ENCODE data around the gene PDPK1.
"Not testable (repeated sequence)": the region's sequence is repeated elsewhere in the genome, so short reads cannot be mapped to it uniquely, and the experiment has no call there.

The PDPK1 gene

GRCh38 chr16:2560798-2561133 is 22.9 kb downstream of the PDPK1 start:
- intact Hi-C loops (cut with DNase I) = not testable (repeated sequence)

GRCh38 chr16:2567506-2567905 is 29.7 kb downstream of the PDPK1 start:
- intact Hi-C loops (cut with DNase I); DNase-seq: not testable (repeated sequence)

More at GRCh38 chr16:2560798-2561133, 22.9 kb downstream of the PDPK1 start:
- DNase-seq = peak; percentile 2 to 90 (median 73)

- intact Hi-C loops (cut with DNase I); DNase-seq: not testable (repeated sequence)
Observed at GRCh38 chr16:2568573-2568972, 30.8 kb downstream of the PDPK1 start.

DNA sequence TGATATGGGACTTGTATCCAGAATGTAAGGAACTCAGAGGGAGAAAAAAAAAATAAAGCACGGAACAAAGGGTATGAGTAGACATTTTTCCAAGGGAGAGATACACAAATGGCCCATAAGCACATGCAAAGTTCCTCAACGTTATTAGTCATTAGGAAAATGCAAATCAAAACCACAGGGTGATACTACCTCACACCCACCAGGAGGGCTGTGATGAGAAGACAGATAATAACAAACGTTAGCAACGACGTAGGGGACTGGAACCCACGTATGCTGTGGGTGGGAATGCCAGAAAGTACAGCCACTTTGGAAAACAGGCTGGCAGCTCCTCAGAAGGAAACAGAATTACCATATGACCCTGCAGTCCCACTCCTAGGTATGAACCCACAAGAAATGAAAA is 34.9 kb downstream of the PDPK1 start:
- DNase-seq; intact Hi-C loops (cut with DNase I): not testable (repeated sequence)

DNA sequence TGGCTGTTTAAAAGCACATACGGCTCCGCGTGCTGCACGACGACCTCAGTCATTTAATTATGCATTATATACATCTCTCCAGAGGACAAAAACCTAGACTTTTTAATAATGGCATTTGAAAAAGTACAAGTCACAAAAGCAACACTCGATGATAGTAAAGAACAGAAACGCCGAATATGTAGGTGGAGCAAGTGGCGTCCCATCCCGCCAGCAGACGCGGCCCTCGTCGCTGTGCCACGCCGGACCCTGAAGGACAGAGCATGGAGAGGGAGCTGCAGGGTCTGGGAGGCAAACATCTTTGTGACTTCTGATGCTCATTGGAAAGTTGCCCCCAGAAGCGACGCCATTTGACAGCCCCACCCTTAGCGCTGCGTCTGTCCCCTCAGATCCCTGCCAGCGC is 38.0 kb downstream of the PDPK1 start:
- intact Hi-C loops (cut with DNase I) = not testable (repeated sequence)
- peak in 1 of 42 donors; percentile 8 for DNase-seq

- intact Hi-C loops (cut with DNase I); DNase-seq: not testable (repeated sequence)
Observed at GRCh38 chr16:2577044-2577443, 39.2 kb downstream of the PDPK1 start.

DNA sequence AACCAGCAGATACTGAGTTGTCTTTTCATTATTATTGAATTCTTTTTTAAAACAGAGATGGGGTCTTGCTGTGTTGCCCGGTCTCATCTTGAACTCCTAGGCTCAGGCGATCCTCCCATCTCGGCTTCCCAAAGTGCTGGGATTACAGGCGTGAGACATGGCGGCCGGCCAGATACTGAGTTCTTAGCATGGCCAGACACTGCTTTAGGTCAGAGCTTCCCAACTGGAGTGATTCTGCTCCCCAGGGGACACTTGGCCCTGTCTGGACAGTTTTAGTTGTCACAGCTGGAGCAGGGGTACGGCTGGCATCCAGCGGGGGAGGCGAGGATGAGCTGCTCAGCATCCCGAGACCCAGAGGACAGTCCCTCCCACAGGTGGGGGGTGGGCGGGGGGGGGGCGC is 41.1 kb downstream of the PDPK1 start:
- intact Hi-C loops (cut with DNase I); DNase-seq: not testable (repeated sequence)

DNA sequence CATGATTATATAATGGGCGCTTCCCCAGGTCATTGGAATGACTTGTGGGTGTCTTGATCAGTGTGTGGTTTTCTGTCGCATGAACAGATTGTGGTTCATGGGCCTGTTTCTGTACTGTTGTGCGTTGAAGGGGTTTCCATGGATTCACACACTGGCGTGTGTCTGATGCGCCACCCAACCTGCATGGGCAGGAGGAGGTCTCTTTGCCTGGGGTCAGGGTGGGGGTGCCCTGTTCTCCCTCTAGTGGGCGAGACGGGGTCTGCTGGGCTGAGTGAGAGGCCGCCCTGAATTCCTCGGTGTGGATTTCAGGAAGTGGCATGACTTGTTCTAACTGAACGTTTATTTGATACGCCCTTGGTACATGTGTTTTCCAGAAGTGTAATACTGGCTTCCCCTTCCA is 42.3 kb downstream of the PDPK1 start:
- intact Hi-C loops (cut with DNase I) = not testable (repeated sequence)
- peak in 2 of 42 donors; percentile 11 to 14 for DNase-seq

DNA sequence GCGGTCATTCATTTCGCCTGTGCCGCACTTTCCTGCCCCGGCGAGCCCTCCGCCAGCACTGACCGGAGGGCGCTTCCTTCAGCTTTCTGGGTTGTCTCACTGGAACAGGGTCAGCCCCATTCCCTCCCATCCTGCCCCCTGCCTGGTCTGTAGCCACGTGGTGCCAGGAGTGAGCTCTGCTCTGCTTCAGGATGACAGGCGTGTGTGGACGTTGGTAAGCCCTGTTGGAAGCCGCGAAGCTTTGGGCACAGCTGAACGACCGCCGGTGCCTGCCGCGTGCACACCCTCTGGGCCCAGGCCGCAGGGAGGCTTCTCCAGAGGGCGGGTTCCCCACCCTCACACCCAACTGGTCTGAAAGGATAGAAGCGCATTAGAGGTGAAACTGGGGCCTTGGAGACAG is 43.0 kb downstream of the PDPK1 start:
- intact Hi-C loops (cut with DNase I); DNase-seq: not testable (repeated sequence)

GRCh38 chr16:2584729-2585650 is 47.2 kb downstream of the PDPK1 start:
- intact Hi-C loops (cut with DNase I) = no loop called here
- DNase-seq = peak in 29 of 42 donors; percentile 24 to 69 (median 36)

GRCh38 chr16:2585651-2586081 is 47.8 kb downstream of the PDPK1 start:
- intact Hi-C loops (cut with DNase I) = no loop called here
- no peak for DNase-seq

DNA sequence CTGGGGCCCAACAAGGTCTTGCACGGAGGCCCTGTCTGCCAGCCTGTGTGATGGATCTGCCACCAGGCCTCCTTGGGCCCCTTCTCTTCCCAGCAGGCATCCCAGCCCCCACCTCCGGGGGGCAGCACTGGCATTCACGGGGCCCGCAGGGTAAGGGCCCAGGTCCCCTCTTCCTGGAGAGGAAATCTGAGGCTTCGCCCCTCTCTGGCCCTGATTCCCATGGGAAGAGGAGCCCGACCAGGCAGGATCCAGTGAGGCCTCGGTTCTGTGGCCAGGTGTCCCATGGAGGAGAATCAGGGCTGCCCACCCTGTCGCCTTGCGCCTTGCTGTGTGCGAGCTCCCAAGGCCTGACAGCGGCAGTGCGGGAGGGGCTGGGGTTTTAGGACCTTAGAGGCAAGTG is 48.4 kb downstream of the PDPK1 start:
- peak in 1 of 42 donors; percentile 35 for DNase-seq
- intact Hi-C loops (cut with DNase I) = no loop called here

DNA sequence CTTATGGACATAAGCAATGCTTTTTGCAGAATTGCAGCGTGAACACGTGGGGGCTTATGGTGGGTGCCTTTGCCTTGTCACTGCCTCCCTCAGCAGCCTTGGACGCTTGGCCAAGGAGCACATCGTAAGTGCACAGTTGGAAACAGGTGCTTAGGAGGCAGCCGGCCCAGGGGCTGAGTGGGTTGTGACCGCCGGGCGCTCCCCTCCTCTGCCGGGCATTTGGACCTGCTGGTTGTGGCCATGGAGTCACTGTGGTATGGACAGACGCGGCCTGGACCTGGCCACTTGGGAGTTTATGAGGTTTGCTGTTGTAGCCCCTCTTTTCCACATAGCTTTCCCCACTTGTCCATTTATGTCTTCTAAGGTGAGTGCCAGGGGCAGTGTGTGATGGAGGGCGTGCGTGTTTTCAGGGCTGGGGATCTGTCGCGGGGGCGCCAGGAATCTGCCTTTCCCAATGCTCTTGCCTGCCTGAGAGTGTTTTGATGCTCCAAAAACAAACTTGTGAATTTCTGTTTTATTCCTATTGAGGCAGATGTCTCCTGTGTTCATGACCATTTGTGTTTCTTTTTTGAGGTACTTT is 49.2 kb downstream of the PDPK1 start:
- intact Hi-C loops (cut with DNase I) = no loop called here

GRCh38 chr16:2587891-2588565 is 50.2 kb downstream of the PDPK1 start:
- DNase-seq = peak in 35 of 42 donors; percentile 28 to 86 (median 53)
- intact Hi-C loops (cut with DNase I) = no loop called here

More for the DNA sequence above, 49.2 kb downstream of the PDPK1 start:
- DNase-seq = peak in 1 of 42 donors; percentile 40

- no peak for DNase-seq
- intact Hi-C loops (cut with DNase I) = loop anchor here (10.0 kb wide), 1 partner anchor 57 kb away; the partner anchor contains the start of genes CEMP1 and PDPK1
Observed at GRCh38 chr16:2591476-2592240, 53.8 kb downstream of the PDPK1 start.

GRCh38 chr16:2592786-2593185 is 55.0 kb downstream of the PDPK1 start:
- intact Hi-C loops (cut with DNase I) = loop anchor here (10.0 kb wide), 1 partner anchor 58 kb away; the partner anchor contains the start of genes CEMP1 and PDPK1
- DNase-seq = peak in 1 of 42 donors; percentile 4

DNA sequence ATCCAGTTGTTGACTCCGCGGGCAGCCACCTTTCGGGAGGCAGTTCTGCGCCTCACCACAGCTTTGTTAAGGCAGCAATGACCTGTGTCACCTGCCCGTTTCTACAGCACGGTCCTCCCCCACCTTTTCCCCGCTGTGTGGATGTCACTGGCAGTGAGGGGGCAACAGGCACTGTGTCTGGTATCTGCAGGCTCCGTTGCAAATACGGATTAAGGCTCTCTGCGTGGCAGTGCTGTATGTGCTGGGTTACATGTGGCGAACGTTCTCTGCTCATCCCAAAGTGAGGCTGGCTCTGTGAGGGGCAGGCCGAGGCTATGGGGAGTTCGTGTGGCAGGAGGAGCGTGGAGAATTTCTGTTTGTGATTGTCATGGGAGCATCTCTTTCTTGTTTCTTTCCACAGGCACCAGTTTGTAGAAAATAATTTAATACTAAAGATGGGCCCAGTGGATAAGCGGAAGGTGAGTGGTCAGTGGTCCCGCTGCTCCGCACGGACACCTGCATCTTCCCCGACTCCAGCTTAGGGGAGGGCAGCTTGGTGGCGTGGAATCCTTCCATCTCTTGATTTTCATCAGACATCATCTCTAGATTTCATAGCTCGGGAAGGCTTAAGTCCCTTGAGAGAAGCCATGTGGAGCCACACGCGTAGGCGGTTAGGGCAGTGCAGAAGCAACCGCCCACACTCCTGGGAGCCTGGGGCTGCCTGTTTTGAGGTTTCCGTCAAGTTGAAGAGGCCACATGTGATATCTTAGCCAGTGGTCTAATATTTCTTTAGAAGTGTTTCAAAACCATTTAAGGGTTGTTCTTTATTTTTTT is 57.8 kb downstream of the PDPK1 start:
- intact Hi-C loops (cut with DNase I) = loop anchor here (10.0 kb wide), 1 partner anchor 61 kb away; the partner anchor contains the start of genes CEMP1 and PDPK1
- peak in 24 of 42 donors; percentile 7 to 74 (median 35) for DNase-seq
